Gastrocnemius medialis (tissue), 4 donors: ENCODE data around the gene ECHDC3. TPM values are rescaled to one million over a fixed set of nuclear protein-coding genes. Genes with fewer than 3 reads are reported as not detected.

ENCODE experiments used
- ATAC-seq, 2 donors: fragments of 150-250 bp; one replicate each; pipeline ENCODE4 v1.9.1; 2016
- DNase-seq, 2 donors: peaks; one replicate each; pipeline ENCODE4 v3.0.0-alpha.2; 2019
- H3K27ac ChIP-seq, 4 donors: fragments of 200-600 bp; sonication (generic); 1 replicate in 1 of 4; 2 replicates in 3 of 4; pipeline ENCODE4 v1.5.1; 2016 to 2018; ENCODE audit warnings: mild to moderate bottlenecking in 2 of 4, moderate library complexity in 1 of 4
- H3K27me3 ChIP-seq, 3 donors: fragments of 200-600 bp; sonication (generic) in 2 of 3; 1 replicate in 1 of 3; 2 replicates in 2 of 3; pipeline versions ENCODE4 v1.5.1 to v1.6.0; 2016 to 2019; ENCODE audit warnings: mild to moderate bottlenecking in 1 of 3, moderate library complexity in 1 of 3
- H3K36me3 ChIP-seq, 2 donors: fragments of 200-600 bp; sonication (generic) in 1 of 2; one replicate each; pipeline ENCODE4 v1.5.1; 2017 to 2018
- H3K4me1 ChIP-seq, 2 donors: fragments of 200-600 bp; sonication (generic) in 1 of 2; one replicate each; pipeline ENCODE4 v1.5.1; 2016 to 2017; ENCODE audit warnings: mild to moderate bottlenecking in 2 of 2
- H3K4me3 ChIP-seq, 4 donors: fragments of 200-600 bp; sonication (generic) in 3 of 4; 1 replicate in 1 of 4; 2 replicates in 3 of 4; pipeline ENCODE4 v1.5.1; 2016 to 2019; ENCODE audit warnings: mild to moderate bottlenecking in 2 of 4
- H3K9me3 ChIP-seq, 3 donors: fragments of 200-600 bp; sonication (generic) in 2 of 3; 1 replicate in 1 of 3; 2 replicates in 2 of 3; pipeline ENCODE4 v1.5.1; 2016 to 2019
- POLR2A ChIP-seq, 2 donors: fragments of 450-650 bp; IDR thresholded peaks; one replicate each; pipeline ENCODE4 v1.6.1; 2017; ENCODE audit warnings: antibody characterized with exemption in 2 of 2, mild to moderate bottlenecking in 2 of 2, moderate library complexity in 2 of 2
- in situ Hi-C, 4 donors: fragments of 200-750 bp; cut with MboI; loops; one replicate each; pipeline versions ENCODE4 v1.15.0 to v1.8.0; 2017; ENCODE audit warnings: low sequenced_read_pairs in 4 of 4
- intact Hi-C: fragments of 100-400 bp; cut with DNase I; formaldehyde crosslinking; loops from one replicate; pipeline ENCODE4 v1.15.1; 2023; ENCODE audit warnings: low total_unique reads
- total RNA-seq, 4 donors: library from RNA; depleted of rRNA; stranded (reverse); fragments of >200 nt; gene quantifications; one replicate each; pipeline versions ENCODE4 v1.1.0 to v1.2.3, GENCODE V29; 2016
- TF ChIP-seq, protein P1 (sequence below), 5 experiments: fragments of 450-650 bp in 3 of 5; fragments of 200-600 bp in 2 of 5; sonication (generic) in 2 of 5; IDR thresholded peaks in 4 of 5; conservative IDR thresholded peaks in 1 of 5; 1 replicate in 4 of 5; 2 replicates in 1 of 5; pipeline ENCODE4 v1.5.1; 2016 to 2019; ENCODE audit warnings: antibody characterized with exemption in 5 of 5, mild to moderate bottlenecking in 3 of 5, moderate library complexity in 3 of 5

ECHDC3 gene, protein sequence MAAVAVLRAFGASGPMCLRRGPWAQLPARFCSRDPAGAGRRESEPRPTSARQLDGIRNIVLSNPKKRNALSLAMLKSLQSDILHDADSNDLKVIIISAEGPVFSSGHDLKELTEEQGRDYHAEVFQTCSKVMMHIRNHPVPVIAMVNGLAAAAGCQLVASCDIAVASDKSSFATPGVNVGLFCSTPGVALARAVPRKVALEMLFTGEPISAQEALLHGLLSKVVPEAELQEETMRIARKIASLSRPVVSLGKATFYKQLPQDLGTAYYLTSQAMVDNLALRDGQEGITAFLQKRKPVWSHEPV
- total RNA-seq: 100 to 1,000 TPM; 465 to 605 (median 490) TPM

DNA sequence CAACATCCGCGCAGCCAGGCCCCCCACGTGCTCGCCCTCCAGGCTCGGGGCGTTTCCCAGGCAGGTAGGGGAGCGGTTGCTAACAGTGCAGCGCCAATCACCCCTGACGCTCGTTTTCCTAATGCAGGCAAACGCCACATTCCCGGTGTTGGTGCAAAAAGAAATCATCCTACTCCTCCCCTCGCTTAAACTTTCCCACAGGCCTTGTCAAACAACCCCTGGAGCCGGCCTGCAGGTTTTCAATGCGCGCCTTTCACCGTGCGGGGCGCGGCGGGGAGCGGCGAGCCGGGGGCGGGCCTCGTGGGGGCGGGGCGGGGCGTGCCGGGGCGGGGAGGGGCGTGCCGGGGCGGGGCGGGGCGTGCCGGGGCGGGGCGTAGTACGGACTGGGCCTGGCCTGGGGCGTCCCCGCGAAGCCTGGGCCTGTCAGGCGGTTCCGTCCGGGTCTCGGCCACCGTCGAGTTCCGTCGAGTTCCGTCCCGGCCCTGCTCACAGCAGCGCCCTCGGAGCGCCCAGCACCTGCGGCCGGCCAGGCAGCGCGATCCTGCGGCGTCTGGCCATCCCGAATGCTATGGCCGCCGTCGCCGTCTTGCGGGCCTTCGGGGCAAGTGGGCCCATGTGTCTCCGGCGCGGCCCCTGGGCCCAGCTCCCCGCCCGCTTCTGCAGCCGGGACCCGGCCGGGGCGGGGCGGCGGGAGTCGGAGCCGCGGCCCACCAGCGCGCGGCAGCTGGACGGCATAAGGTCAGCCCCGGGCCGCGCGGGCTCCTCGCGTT, at the start of gene ECHDC3:
Gene ECHDC3 (plus strand): TSS at position 374 of the 770 bp plus-strand sequence. CDS start 195 bp downstream, at position 569.
- H3K27ac ChIP-seq: peak within 1 kb of the TSS; percentile 93 to 96 (median 94)
- H3K4me3 ChIP-seq: peak within 1 kb of the TSS; percentile 72 to 86 (median 78)
- peaks cover 28 to 34% of the 10 kb centered on the region in 2 donors for H3K4me1 ChIP-seq
- H3K36me3 ChIP-seq: peaks cover 0 to 3% of the 10 kb centered on the region in 2 donors
- ATAC-seq: peak; percentile 61 to 65
- no peaks in the 10 kb centered on the region for H3K9me3 ChIP-seq
- TF ChIP-seq POLR2A (IDR thresholded peaks at IDR 0.05): peak; percentile 83 to 86
- TF ChIP-seq, protein P1, sequence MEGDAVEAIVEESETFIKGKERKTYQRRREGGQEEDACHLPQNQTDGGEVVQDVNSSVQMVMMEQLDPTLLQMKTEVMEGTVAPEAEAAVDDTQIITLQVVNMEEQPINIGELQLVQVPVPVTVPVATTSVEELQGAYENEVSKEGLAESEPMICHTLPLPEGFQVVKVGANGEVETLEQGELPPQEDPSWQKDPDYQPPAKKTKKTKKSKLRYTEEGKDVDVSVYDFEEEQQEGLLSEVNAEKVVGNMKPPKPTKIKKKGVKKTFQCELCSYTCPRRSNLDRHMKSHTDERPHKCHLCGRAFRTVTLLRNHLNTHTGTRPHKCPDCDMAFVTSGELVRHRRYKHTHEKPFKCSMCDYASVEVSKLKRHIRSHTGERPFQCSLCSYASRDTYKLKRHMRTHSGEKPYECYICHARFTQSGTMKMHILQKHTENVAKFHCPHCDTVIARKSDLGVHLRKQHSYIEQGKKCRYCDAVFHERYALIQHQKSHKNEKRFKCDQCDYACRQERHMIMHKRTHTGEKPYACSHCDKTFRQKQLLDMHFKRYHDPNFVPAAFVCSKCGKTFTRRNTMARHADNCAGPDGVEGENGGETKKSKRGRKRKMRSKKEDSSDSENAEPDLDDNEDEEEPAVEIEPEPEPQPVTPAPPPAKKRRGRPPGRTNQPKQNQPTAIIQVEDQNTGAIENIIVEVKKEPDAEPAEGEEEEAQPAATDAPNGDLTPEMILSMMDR (IDR thresholded peaks at IDR 0.05 in 4 of 5, conservative IDR thresholded peaks at IDR 0.05 in 1 of 5): no peak
- in situ Hi-C loops: no loop called here
- no peaks in the 10 kb centered on the region for H3K27me3 ChIP-seq
- intact Hi-C loops: loop anchor here (5.0 to 10.0 kb wide), 4 partner anchors 130 to 1363 kb away; partner anchors contain the start of genes CELF2, DHTKD1, OPTN and USP6NL
- DNase-seq: peak; percentile 71 to 72

DNA sequence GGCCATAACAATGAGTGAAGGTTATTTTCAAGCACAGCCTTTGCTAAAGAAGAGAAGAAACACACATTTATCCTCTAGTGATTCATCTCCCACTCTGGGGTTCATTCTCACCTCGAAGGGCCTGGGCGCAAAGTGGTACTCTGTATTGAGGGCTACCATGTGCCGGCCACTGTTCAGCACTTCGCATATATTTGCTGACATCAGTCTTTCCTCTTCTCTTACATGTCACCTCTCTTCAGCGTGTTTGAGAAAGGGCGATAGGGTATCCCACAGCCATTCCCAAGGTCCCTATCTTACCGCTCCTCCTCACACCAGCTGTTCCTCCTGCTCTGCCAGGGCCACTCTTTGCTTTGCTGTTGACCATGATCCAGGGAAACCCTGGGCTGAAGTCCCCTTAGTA, 48.8 kb upstream of the ECHDC3 start:
- intact Hi-C loops: no loop called here
- ATAC-seq: no peak

DNA sequence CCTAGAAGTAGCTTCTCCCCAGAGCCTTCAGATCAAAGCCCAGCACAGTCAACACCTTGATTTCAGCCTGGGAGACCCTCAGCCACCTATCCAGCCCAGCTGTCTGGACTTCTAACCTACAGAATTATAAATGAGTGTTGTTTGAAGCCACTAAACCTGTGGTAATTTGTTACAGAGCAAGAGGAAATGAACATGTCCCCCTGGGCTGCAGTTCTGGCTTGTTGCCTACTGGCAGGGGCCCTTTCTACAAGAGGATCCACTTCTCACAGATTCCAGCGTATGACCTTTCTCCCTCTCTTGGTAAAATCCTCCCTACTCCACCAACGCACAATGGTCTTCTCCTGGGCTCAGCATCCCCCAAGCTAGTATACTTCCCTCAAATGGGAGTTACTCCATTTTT, 46.4 kb upstream of the ECHDC3 start:
- Histone ChIP-seq H3K36me3 (no peaks in the 10 kb centered on the region), H3K27ac (no peak overlapping the region), H3K4me3 (no peak overlapping the region), H3K27me3 (no peaks in the 10 kb centered on the region), H3K4me1 (no peaks in the 10 kb centered on the region), H3K9me3 (no peaks in the 10 kb centered on the region)
- ATAC-seq (no peak), DNase-seq (no peak)
- in situ Hi-C loops (no loop called here), intact Hi-C loops (no loop called here)
- TF ChIP-seq POLR2A (IDR thresholded peaks at IDR 0.05): no peak
- TF ChIP-seq, protein P1 (IDR thresholded peaks at IDR 0.05 in 4 of 5, conservative IDR thresholded peaks at IDR 0.05 in 1 of 5): no peak

More for the DNA sequence above, 48.8 kb upstream of the ECHDC3 start:
- no peaks in the 10 kb centered on the region for H3K36me3 ChIP-seq
- H3K9me3 ChIP-seq: no peaks in the 10 kb centered on the region
- peaks cover 0 to 3% (median 0%) of the 10 kb centered on the region in 3 donors for H3K27me3 ChIP-seq
- no peaks in the 10 kb centered on the region for H3K4me1 ChIP-seq
- TF ChIP-seq POLR2A (IDR thresholded peaks at IDR 0.05): no peak
- TF ChIP-seq, protein P1 (IDR thresholded peaks at IDR 0.05 in 4 of 5, conservative IDR thresholded peaks at IDR 0.05 in 1 of 5): no peak
- H3K4me3 ChIP-seq: no peak overlapping the region
- no peak overlapping the region for H3K27ac ChIP-seq
- DNase-seq: no peak
- in situ Hi-C loops: no loop called here

DNA sequence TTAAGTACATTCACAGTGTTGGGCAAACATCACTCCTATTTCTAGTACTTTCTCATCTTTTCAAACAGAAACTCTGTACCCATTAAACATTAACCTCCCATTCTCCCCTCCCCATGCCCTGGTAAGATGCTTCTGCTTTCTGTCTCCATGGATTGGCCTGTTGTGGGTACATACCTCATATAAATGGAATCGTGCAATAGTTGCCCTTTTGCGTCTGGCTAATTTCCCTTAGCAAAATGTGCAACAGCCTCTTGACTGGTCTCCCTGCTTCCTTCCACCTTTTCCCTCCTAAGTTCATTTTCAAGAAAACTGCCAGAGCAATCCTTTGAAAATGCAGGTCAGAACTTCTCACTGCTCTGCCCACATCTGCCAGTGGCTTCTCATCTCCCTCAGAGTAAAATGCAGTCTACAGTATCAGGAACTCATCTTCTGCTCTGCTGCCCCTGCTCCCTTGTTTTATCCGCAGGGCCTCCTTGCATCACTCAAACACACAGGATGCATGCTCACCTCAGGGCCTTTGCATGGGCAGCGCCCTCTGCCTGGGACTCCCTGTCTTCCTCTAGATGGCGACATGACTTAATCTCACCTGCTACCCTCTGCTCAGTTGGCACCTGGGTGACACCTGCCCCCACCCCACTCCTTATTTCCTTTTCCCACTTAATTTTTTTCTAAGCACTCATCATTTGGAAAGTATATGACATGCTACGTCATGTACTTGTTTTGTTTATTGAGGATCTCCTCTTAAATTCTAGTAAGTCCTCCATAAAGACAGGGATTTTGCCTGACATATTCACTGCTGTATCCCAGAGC, 44.3 kb upstream of the ECHDC3 start:
- in situ Hi-C loops: no loop called here
- Histone ChIP-seq H3K27me3 (no peaks in the 10 kb centered on the region), H3K36me3 (no peaks in the 10 kb centered on the region), H3K4me1 (no peaks in the 10 kb centered on the region), H3K9me3 (no peaks in the 10 kb centered on the region), H3K4me3 (no peak overlapping the region), H3K27ac (no peak overlapping the region)
- ATAC-seq: no peak
- no peak for DNase-seq
- no peak for TF ChIP-seq POLR2A (IDR thresholded peaks at IDR 0.05)
- TF ChIP-seq, protein P1 (IDR thresholded peaks at IDR 0.05 in 4 of 5, conservative IDR thresholded peaks at IDR 0.05 in 1 of 5): peak in 1 of 5 experiments; percentile 13
- intact Hi-C loops: no loop called here
